ENCODE data around the gene FAM53B. TPM values are rescaled to one million over a fixed set of nuclear protein-coding genes. Genes with fewer than 3 reads are reported as not detected.

FAM53B gene
- total and polyA plus RNA-seq, 4 donors = 21.8 to 31.2 (median 29.7) TPM

DNA sequence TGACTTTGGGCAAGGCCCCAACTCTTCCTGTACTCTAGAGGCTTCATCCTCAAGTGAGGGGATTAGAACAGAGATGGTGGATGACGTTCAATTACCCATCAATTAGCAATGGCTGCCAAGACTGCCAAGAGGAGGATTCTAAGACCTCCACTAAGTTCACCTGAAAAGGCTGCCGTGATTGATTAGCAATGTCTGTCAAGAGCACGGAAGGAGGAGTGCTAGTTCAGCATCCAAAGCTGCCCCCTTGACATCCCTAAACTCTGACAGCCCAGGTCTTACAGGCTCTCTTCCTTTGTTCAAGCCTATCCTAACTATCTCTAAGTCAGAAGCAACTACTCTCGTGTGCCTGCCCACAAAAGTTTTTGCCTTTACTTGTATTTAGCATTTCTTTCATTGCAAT is 68.4 kb downstream of the FAM53B start:
- no peaks in the 10 kb centered on the region for H3K9me3 ChIP-seq (ENCODE audit: control insufficient read depth, insufficient read depth, low read length)
- no peak for DNase-seq (ENCODE audit: low read depth in 4 of 6, low spot score in 6 of 6)
- 77% methylated on average over 4 of the region's 4 CpGs for WGBS (ENCODE audit: insufficient coverage)
- H3K36me3 ChIP-seq (ENCODE audit: control insufficient read depth, insufficient read depth, low read length) = peaks cover 57% of the 10 kb centered on the region
- H3K27ac ChIP-seq (ENCODE audit: low read depth, low read length) = peak overlapping the region; percentile 91
- peaks cover 88% of the 10 kb centered on the region for H3K4me1 ChIP-seq (ENCODE audit: control insufficient read depth, insufficient read depth, low read length)
- no peak overlapping the region for H3K4me3 ChIP-seq (ENCODE audit: low read depth, low read length)
- no peaks in the 10 kb centered on the region for H3K27me3 ChIP-seq (ENCODE audit: control insufficient read depth, insufficient read depth, low read length)

DNA sequence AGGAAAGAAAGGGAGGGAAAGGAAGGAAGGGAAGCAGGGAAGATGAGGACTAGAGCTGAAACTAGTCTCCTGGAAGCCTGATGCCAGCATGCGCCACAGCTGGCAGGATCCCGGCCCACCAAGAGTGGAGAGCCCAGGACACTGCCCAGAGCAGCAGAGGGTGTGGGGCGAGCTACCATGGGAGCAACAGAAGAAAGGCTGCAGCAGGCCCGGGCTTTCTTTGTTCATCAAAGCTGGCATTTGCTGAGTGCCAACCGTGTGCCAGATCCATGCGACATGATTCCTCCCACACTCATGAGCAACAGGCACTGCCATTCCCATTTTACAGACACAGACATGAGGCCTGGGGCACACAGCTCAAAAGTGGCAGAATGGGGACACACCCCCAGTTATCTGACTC is 68.9 kb downstream of the FAM53B start:
- Histone ChIP-seq H3K27ac (ENCODE audit: low read depth, low read length) (peak overlapping the region; percentile 91), H3K27me3 (ENCODE audit: control insufficient read depth, insufficient read depth, low read length) (no peaks in the 10 kb centered on the region), H3K36me3 (ENCODE audit: control insufficient read depth, insufficient read depth, low read length) (peaks cover 54% of the 10 kb centered on the region), H3K4me1 (ENCODE audit: control insufficient read depth, insufficient read depth, low read length) (peaks cover 93% of the 10 kb centered on the region), H3K4me3 (ENCODE audit: low read depth, low read length) (no peak overlapping the region), H3K9me3 (ENCODE audit: control insufficient read depth, insufficient read depth, low read length) (no peaks in the 10 kb centered on the region)
- DNase-seq (ENCODE audit: low read depth in 4 of 6, low spot score in 6 of 6) = peak in 1 of 6 donors; percentile 49
- WGBS (ENCODE audit: insufficient coverage) = 59% methylated on average over 6 of the region's 6 CpGs

DNA sequence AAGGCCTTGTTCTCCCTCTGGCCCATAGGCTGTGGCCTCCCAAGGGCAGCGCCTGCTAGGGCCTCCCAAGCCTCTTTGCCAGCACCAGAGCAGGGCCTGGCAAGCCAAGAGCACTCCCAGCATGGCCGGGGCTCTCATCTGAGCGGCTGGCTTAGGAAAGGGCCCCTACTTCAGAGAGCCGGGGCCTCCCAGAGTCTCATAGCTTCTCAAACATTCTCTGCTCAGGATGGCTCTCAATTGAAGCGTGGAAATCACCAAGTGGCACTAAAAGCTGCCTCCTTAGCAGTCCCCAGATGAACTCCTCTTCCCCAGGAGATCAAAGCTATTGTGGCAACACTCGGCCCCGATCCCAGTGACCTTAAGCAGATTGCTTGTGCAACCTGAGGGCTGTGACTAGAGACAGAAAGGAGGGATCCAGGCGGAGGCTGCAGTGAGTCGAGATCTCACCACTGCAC is 69.4 kb downstream of the FAM53B start:
- H3K27me3 ChIP-seq (ENCODE audit: control insufficient read depth, insufficient read depth, low read length) = no peaks in the 10 kb centered on the region
- H3K4me1 ChIP-seq (ENCODE audit: control insufficient read depth, insufficient read depth, low read length) = peaks cover 98% of the 10 kb centered on the region
- 52% methylated on average over 9 of the region's 9 CpGs for WGBS (ENCODE audit: insufficient coverage)
- peak overlapping the region; percentile 91 for H3K27ac ChIP-seq (ENCODE audit: low read depth, low read length)
- no peak overlapping the region for H3K4me3 ChIP-seq (ENCODE audit: low read depth, low read length)
- peak in 1 of 6 donors; percentile 19 for DNase-seq (ENCODE audit: low read depth in 4 of 6, low spot score in 6 of 6)
- H3K9me3 ChIP-seq (ENCODE audit: control insufficient read depth, insufficient read depth, low read length) = no peaks in the 10 kb centered on the region
- peaks cover 56% of the 10 kb centered on the region for H3K36me3 ChIP-seq (ENCODE audit: control insufficient read depth, insufficient read depth, low read length)

DNA sequence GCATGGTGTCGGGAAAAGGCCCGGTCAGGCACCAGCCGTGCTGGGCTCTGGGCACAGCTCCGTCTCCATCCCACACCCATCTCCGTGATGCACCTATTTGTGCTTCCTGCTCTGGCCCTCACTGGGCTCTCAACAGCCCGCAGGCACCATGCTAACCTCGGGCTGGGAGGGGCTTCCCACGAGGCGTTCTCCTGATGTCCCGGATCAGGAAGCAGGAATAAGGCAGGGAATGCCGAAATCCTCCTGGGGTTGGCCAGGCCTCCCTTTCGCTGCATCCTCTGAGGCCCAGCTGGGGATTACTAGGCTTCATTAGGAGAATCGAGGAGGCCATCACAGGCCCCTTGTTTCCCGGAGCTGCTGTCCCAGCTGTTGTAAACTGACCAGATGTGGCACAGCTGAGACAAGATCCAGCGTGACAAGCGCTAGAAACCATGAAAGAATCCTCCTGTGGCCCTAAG is 72.0 kb downstream of the FAM53B start:
- Histone ChIP-seq H3K4me1 (ENCODE audit: control insufficient read depth, insufficient read depth, low read length) (peaks cover 100% of the 10 kb centered on the region), H3K4me3 (ENCODE audit: low read depth, low read length) (no peak overlapping the region), H3K36me3 (ENCODE audit: control insufficient read depth, insufficient read depth, low read length) (peaks cover 60% of the 10 kb centered on the region), H3K9me3 (ENCODE audit: control insufficient read depth, insufficient read depth, low read length) (no peaks in the 10 kb centered on the region), H3K27me3 (ENCODE audit: control insufficient read depth, insufficient read depth, low read length) (no peaks in the 10 kb centered on the region), H3K27ac (ENCODE audit: low read depth, low read length) (peak overlapping the region; percentile 96)
- 51% methylated on average over 13 of the region's 16 CpGs for WGBS (ENCODE audit: insufficient coverage)
- DNase-seq (ENCODE audit: low read depth in 4 of 6, low spot score in 6 of 6) = peak in 1 of 6 donors; percentile 44

DNA sequence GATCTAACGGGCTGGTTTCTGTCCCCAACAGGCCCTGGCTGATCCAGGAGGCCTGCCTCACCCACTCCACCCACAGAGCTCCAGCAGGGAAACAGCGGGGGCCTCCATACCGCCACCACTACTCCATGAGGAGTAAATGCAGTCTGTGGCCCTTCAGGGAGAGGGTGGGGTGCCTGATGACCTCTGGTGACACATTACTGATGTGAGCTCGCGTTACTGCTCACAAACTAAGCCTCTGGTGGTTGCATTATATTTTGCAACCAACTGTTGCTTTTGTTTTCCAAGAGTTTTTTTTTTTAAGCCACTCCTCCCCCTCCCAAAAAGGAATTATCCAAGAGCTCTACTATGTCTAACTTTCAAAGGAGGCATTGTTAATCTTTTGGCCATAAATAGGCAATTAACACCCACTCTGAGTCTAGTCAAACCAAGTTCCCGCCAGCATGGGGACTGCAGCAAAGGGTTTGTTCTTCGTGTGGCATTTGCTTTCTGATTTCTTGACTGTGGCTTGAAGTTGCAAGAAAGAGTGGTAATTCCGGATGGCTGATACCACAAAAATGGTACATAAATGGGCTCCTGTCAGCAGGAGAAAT is 72.6 kb downstream of the FAM53B start:
- peaks cover 62% of the 10 kb centered on the region for H3K36me3 ChIP-seq (ENCODE audit: control insufficient read depth, insufficient read depth, low read length)
- WGBS (ENCODE audit: insufficient coverage) = 44% methylated on average over 5 of the region's 8 CpGs
- H3K27ac ChIP-seq (ENCODE audit: low read depth, low read length) = peak overlapping the region; percentile 96
- no peaks in the 10 kb centered on the region for H3K9me3 ChIP-seq (ENCODE audit: control insufficient read depth, insufficient read depth, low read length)
- H3K27me3 ChIP-seq (ENCODE audit: control insufficient read depth, insufficient read depth, low read length) = no peaks in the 10 kb centered on the region
- H3K4me3 ChIP-seq (ENCODE audit: low read depth, low read length) = no peak overlapping the region
- peak in 2 of 6 donors; percentile 41 to 79 for DNase-seq (ENCODE audit: low read depth in 4 of 6, low spot score in 6 of 6)
- peaks cover 95% of the 10 kb centered on the region for H3K4me1 ChIP-seq (ENCODE audit: control insufficient read depth, insufficient read depth, low read length)

DNA sequence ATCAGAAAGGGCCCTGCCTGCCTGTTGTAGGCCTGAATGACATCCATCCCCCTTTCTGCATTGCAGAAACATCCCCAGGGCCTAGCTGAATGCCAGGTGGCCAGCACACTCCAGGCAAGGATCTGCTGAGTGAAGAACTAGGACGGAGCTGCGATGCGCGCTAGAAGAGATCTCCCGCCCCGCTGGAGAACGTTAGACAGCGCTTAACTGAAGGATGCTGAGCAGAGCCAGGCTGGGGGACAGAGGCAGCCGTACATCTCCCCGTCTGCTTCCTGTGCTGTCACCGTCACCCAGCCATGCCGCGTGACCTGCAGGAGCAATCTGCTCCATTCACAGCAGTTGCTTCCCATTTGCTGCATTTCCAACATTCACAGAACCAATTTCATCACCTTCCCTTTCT is 73.3 kb downstream of the FAM53B start:
- Histone ChIP-seq H3K4me1 (ENCODE audit: control insufficient read depth, insufficient read depth, low read length) (peaks cover 87% of the 10 kb centered on the region), H3K4me3 (ENCODE audit: low read depth, low read length) (no peak overlapping the region), H3K36me3 (ENCODE audit: control insufficient read depth, insufficient read depth, low read length) (peaks cover 65% of the 10 kb centered on the region), H3K27me3 (ENCODE audit: control insufficient read depth, insufficient read depth, low read length) (no peaks in the 10 kb centered on the region), H3K27ac (ENCODE audit: low read depth, low read length) (peak overlapping the region; percentile 96), H3K9me3 (ENCODE audit: control insufficient read depth, insufficient read depth, low read length) (no peaks in the 10 kb centered on the region)
- peak in 2 of 6 donors; percentile 54 to 75 for DNase-seq (ENCODE audit: low read depth in 4 of 6, low spot score in 6 of 6)
- 50% methylated on average over 13 of the region's 13 CpGs for WGBS (ENCODE audit: insufficient coverage)

DNA sequence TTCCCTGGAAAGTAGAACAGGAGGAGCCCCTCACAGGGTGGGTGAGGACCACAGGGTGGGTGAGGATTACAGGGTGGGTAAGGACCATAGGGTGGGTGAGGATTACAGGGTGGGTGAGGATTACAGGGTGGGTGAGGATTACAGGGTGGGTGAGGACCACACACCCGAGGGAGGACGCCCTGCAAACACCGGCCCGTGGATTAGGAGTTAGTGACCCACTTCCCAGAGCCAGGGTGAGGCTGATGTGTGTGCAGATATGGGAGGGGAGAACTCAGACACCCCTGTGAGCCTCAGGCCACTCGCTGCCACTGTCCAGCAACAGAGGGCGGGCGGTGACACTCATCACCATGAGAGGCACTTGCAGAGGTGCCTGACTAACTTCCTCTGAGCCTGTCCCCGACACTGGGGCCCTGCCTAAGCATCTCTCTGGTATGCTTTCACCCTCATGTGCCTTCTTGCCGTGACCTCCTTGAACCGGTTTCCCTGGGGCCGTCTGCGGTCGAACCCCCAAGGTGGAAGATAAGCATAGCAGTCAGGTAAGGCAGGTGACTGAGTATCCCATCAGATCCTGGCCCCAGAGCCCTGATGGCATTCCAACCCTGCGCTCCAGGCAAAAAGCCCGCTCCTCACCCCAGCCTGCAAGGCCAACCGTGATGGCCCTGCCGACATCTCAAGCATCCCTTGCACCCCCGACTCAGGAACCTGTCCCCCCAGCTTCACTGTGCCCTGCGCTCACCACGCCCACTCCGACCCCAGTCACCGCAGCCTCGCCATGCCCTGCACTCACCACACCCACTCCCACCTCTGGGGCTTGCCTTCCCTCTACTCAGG is 74.1 kb downstream of the FAM53B start:
- Histone ChIP-seq H3K36me3 (ENCODE audit: control insufficient read depth, insufficient read depth, low read length) (peaks cover 66% of the 10 kb centered on the region), H3K9me3 (ENCODE audit: control insufficient read depth, insufficient read depth, low read length) (no peaks in the 10 kb centered on the region), H3K27ac (ENCODE audit: low read depth, low read length) (peak overlapping the region; percentile 96), H3K4me3 (ENCODE audit: low read depth, low read length) (no peak overlapping the region), H3K27me3 (ENCODE audit: control insufficient read depth, insufficient read depth, low read length) (no peaks in the 10 kb centered on the region), H3K4me1 (ENCODE audit: control insufficient read depth, insufficient read depth, low read length) (peaks cover 79% of the 10 kb centered on the region)
- WGBS (ENCODE audit: insufficient coverage) = 95% methylated on average over 21 of the region's 23 CpGs
- DNase-seq (ENCODE audit: low read depth in 4 of 6, low spot score in 6 of 6) = no peak

DNA sequence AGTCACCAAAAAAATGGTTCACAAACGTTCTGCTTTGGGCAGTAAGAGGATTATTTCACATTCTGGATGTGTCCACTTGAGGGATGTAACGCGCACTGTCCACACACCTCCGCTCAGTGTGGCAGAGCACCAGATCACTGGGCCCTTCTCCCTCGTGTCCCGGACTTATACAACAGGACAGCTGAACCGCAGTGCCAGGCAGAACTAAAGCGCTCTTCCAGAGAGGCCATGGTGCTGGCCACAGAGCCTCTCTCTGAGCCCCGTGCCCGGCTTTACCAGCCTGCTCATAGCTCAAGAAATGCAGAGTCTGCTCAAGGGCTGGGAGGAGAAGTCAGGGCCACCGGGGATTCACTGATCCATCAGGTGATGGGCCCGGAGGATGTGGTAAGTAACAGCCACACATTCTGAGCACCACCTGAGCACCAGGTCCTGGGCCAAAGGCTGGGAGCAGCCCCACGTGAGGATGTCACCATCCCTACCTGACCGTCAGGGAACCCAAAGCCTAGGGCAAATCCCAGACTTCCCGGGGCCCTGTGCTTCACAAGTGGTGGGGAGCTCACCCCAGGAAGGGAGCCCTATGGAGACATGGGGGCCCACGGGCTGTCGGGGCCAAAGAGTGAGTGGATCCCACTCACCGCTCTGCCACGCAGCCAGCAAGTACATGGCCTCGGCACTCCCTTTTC is 74.9 kb downstream of the FAM53B start:
- Histone ChIP-seq H3K27me3 (ENCODE audit: control insufficient read depth, insufficient read depth, low read length) (no peaks in the 10 kb centered on the region), H3K36me3 (ENCODE audit: control insufficient read depth, insufficient read depth, low read length) (peaks cover 66% of the 10 kb centered on the region), H3K27ac (ENCODE audit: low read depth, low read length) (no peak overlapping the region), H3K9me3 (ENCODE audit: control insufficient read depth, insufficient read depth, low read length) (no peaks in the 10 kb centered on the region), H3K4me1 (ENCODE audit: control insufficient read depth, insufficient read depth, low read length) (peaks cover 75% of the 10 kb centered on the region), H3K4me3 (ENCODE audit: low read depth, low read length) (no peak overlapping the region)
- no peak for DNase-seq (ENCODE audit: low read depth in 4 of 6, low spot score in 6 of 6)
- 85% methylated on average over 19 of the region's 20 CpGs for WGBS (ENCODE audit: insufficient coverage)

DNA sequence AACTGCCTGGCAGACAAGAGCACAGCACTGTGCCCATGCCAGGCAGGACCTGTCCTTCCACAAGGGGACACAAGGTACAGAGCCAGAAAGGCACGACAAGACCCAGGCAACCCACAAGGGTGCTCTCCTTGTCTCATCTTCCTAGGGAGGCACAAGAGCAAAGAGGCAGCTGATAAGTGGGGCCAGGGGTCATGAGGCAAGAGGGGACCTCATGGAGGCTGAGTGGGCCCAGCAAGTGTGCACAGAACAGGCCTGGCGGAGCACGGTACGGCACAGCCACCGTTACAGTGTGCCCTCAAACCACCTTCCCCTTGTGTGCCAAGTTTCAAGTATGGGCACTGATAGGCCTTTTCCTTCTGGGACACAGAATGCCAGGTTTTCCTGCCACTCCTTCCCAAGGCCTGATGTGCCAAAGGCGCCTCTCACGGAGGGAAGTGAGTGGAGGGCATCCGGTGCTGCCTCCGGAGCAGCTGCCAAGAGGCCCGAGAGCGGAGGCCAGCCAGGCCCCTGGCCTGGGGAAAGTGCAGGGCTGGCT is 75.6 kb downstream of the FAM53B start:
- DNase-seq (ENCODE audit: low read depth in 4 of 6, low spot score in 6 of 6) = no peak
- H3K27me3 ChIP-seq (ENCODE audit: control insufficient read depth, insufficient read depth, low read length) = no peaks in the 10 kb centered on the region
- H3K4me3 ChIP-seq (ENCODE audit: low read depth, low read length) = no peak overlapping the region
- peaks cover 68% of the 10 kb centered on the region for H3K36me3 ChIP-seq (ENCODE audit: control insufficient read depth, insufficient read depth, low read length)
- H3K27ac ChIP-seq (ENCODE audit: low read depth, low read length) = no peak overlapping the region
- peaks cover 71% of the 10 kb centered on the region for H3K4me1 ChIP-seq (ENCODE audit: control insufficient read depth, insufficient read depth, low read length)
- WGBS (ENCODE audit: insufficient coverage) = 84% methylated on average over 11 of the region's 11 CpGs
- H3K9me3 ChIP-seq (ENCODE audit: control insufficient read depth, insufficient read depth, low read length) = no peaks in the 10 kb centered on the region
